Vagina (tissue), 2 donors: ENCODE results near the gene ZNF146. TPM values are rescaled to one million over a fixed set of nuclear protein-coding genes. Genes with fewer than 3 reads are reported as not detected.
"Not testable (repeated sequence)": the region's sequence is repeated elsewhere in the genome, so short reads cannot be mapped to it uniquely, and the experiment has no call there.

Experiments used
- DNase-seq, 2 donors: peaks; one replicate each; pipeline ENCODE4 v3.0.0-alpha.2; 2017; ENCODE audit errors: extremely low spot score in 2 of 2
- H3K27ac ChIP-seq: fragments of 200-600 bp; sonication (generic); one replicate; pipeline ENCODE4 v1.5.1; 2019
- H3K27me3 ChIP-seq: fragments of 200-600 bp; sonication (generic); one replicate; pipeline ENCODE4 v1.5.1; 2019
- H3K36me3 ChIP-seq, 2 donors: fragments of 200-600 bp; sonication (generic); one replicate each; pipeline ENCODE4 v1.5.1; 2017 to 2019
- H3K4me1 ChIP-seq: fragments of 200-600 bp; sonication (generic); one replicate; pipeline ENCODE4 v1.5.1; 2019
- H3K4me3 ChIP-seq, 2 donors: fragments of 200-600 bp; sonication (generic); 1 replicate in 1 of 2; 2 replicates in 1 of 2; pipeline ENCODE4 v1.5.1; 2016 to 2019
- H3K9me3 ChIP-seq: fragments of 200-600 bp; sonication (generic); one replicate; pipeline ENCODE4 v1.5.1; 2019
- CTCF ChIP-seq, 3 experiments: fragments of 450-650 bp in 2 of 3; fragments of 200-600 bp in 1 of 3; sonication (generic) in 1 of 3; IDR thresholded peaks; one replicate each; pipeline ENCODE4 v1.5.1; 2017 to 2019; ENCODE audit warnings: antibody characterized with exemption in 3 of 3, mild to moderate bottlenecking in 2 of 3, moderate library complexity in 2 of 3
- POLR2A ChIP-seq, 2 donors: fragments of 450-650 bp; IDR thresholded peaks; one replicate each; pipeline ENCODE4 v1.6.1; 2017; ENCODE audit warnings: antibody characterized with exemption in 2 of 2, mild to moderate bottlenecking in 2 of 2, moderate library complexity in 2 of 2
- POLR2AphosphoS5 ChIP-seq, 2 donors: sonication (generic); formaldehyde crosslinking; IDR thresholded peaks; one replicate each; pipeline ENCODE4 v1.9.0; 2017; ENCODE audit warnings: antibody characterized with exemption in 2 of 2, mild to moderate bottlenecking in 2 of 2, low read depth in 1 of 2; ENCODE audit not compliant: insufficient read depth in 1 of 2
- intact Hi-C: fragments of 100-400 bp; cut with DNase I; formaldehyde crosslinking; loops from one replicate; pipeline ENCODE4 v1.15.1; 2023
- total RNA-seq: library from RNA; depleted of rRNA; stranded (reverse); fragments of >200 nt; gene quantifications from one replicate; pipeline ENCODE4 v1.2.3, GENCODE V29; 2016

ZNF146 gene
- total RNA-seq, 1 donor from 2014 or later: 42.2 TPM

- Histone ChIP-seq H3K4me1 (peaks cover 21% of the 10 kb centered on the region), H3K27ac (no peak overlapping the region), H3K9me3 (no peaks in the 10 kb centered on the region), H3K27me3 (no peaks in the 10 kb centered on the region), H3K36me3 (peaks cover 0 to 78% of the 10 kb centered on the region in 2 donors), H3K4me3 (no peak overlapping the region)
- DNase-seq: no peak
- intact Hi-C loops: no loop called here
- TF ChIP-seq CTCF (IDR thresholded peaks at IDR 0.05) (no peak), POLR2AphosphoS5 (IDR thresholded peaks at IDR 0.05; ENCODE audit: insufficient read depth in 1 of 2, low read depth in 1 of 2) (no peak), POLR2A (IDR thresholded peaks at IDR 0.05) (no peak)
Measured at GRCh38 chr19:36225219-36225892, 10.4 kb downstream of the ZNF146 start.

DNA sequence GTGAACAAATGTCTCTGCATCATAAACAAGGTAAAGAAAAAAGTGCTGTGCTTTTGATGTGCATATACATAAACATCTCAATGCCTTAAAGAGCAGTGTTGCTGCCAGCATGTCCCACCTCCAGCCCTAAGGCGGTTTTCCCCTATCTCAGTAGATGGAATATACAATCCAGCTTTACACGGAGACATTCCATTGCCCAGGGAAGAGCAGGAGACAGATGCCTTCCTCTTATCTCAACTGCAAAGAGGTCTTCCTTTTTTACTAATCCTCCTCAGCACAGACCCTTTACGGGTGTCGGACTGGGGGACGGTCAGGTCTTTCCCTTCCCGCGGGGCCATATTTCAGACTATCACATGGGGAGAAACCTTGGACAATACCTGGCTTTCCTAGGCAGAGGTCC lies 18.7 kb downstream of the ZNF146 start:
- peaks cover 16% of the 10 kb centered on the region for H3K9me3 ChIP-seq
- DNase-seq, intact Hi-C loops, H3K27ac ChIP-seq, H3K4me1 ChIP-seq, H3K27me3 ChIP-seq, H3K4me3 ChIP-seq: not testable (repeated sequence)
- peaks cover 14 to 91% of the 10 kb centered on the region in 2 donors for H3K36me3 ChIP-seq

- peaks cover 19% of the 10 kb centered on the region for H3K9me3 ChIP-seq
- H3K27ac ChIP-seq: no peak overlapping the region
- intact Hi-C loops: no loop called here
- no peak overlapping the region for H3K4me3 ChIP-seq
- no peak for DNase-seq
- no peaks in the 10 kb centered on the region for H3K27me3 ChIP-seq
- TF ChIP-seq CTCF (IDR thresholded peaks at IDR 0.05) (no peak), POLR2AphosphoS5 (IDR thresholded peaks at IDR 0.05; ENCODE audit: insufficient read depth in 1 of 2, low read depth in 1 of 2) (no peak), POLR2A (IDR thresholded peaks at IDR 0.05) (no peak)
- H3K4me1 ChIP-seq: no peaks in the 10 kb centered on the region
- H3K36me3 ChIP-seq: peaks cover 14 to 73% of the 10 kb centered on the region in 2 donors
Measured at GRCh38 chr19:36236304-36236945, 21.5 kb downstream of the ZNF146 start.

- Histone ChIP-seq H3K4me1 (no peaks in the 10 kb centered on the region), H3K9me3 (peaks cover 19% of the 10 kb centered on the region), H3K27me3 (no peaks in the 10 kb centered on the region), H3K4me3 (no peak overlapping the region), H3K27ac (no peak overlapping the region), H3K36me3 (peaks cover 14 to 68% of the 10 kb centered on the region in 2 donors)
- intact Hi-C loops: no loop called here
- TF ChIP-seq POLR2AphosphoS5 (IDR thresholded peaks at IDR 0.05; ENCODE audit: insufficient read depth in 1 of 2, low read depth in 1 of 2) (no peak), CTCF (IDR thresholded peaks at IDR 0.05) (no peak), POLR2A (IDR thresholded peaks at IDR 0.05) (no peak)
- DNase-seq: no peak
Measured at GRCh38 chr19:36236946-36237310, 22.0 kb downstream of the ZNF146 start.

GRCh38 chr19:36244066-36244465 lies 29.2 kb downstream of the ZNF146 start:
- Histone ChIP-seq H3K27me3 (no peaks in the 10 kb centered on the region), H3K9me3 (no peaks in the 10 kb centered on the region), H3K4me3 (no peak overlapping the region), H3K27ac (no peak overlapping the region), H3K36me3 (peaks cover 0 to 4% of the 10 kb centered on the region in 2 donors), H3K4me1 (peaks cover 7% of the 10 kb centered on the region)
- TF ChIP-seq CTCF (IDR thresholded peaks at IDR 0.05): no peak
- no peak for TF ChIP-seq POLR2AphosphoS5 (IDR thresholded peaks at IDR 0.05; ENCODE audit: insufficient read depth in 1 of 2, low read depth in 1 of 2)
- TF ChIP-seq POLR2A (IDR thresholded peaks at IDR 0.05): no peak
- DNase-seq: no peak
- intact Hi-C loops: no loop called here
